ENCODE measurements around the gene MS4A4E.

GRCh38 chr11:60211206-60211605 is 31.7 kb downstream of the MS4A4E start:
- TF ChIP-seq, protein P1, sequence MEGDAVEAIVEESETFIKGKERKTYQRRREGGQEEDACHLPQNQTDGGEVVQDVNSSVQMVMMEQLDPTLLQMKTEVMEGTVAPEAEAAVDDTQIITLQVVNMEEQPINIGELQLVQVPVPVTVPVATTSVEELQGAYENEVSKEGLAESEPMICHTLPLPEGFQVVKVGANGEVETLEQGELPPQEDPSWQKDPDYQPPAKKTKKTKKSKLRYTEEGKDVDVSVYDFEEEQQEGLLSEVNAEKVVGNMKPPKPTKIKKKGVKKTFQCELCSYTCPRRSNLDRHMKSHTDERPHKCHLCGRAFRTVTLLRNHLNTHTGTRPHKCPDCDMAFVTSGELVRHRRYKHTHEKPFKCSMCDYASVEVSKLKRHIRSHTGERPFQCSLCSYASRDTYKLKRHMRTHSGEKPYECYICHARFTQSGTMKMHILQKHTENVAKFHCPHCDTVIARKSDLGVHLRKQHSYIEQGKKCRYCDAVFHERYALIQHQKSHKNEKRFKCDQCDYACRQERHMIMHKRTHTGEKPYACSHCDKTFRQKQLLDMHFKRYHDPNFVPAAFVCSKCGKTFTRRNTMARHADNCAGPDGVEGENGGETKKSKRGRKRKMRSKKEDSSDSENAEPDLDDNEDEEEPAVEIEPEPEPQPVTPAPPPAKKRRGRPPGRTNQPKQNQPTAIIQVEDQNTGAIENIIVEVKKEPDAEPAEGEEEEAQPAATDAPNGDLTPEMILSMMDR (IDR thresholded peaks at IDR 0.05) = no peak
- no peak for TF ChIP-seq POLR2A (IDR thresholded peaks at IDR 0.05)

All from adrenal gland (tissue), 5 donors.